ENCODE measurements around the gene ST8SIA6.

The ST8SIA6 gene

GRCh38 chr10:17344206-17344605 lies 110.2 kb downstream of the ST8SIA6 start:
- TF ChIP-seq EGR1 (IDR thresholded peaks at IDR 0.05): no peak
- TF ChIP-seq TAF1 (IDR thresholded peaks at IDR 0.05; ENCODE audit: low read depth): no peak
- TF ChIP-seq ZBTB7A (IDR thresholded peaks at IDR 0.05; ENCODE audit: low read depth): no peak
- TF ChIP-seq CREB1 (IDR thresholded peaks at IDR 0.05; ENCODE audit: low read depth): no peak
- TF ChIP-seq TCF12 (IDR thresholded peaks at IDR 0.05; ENCODE audit: low read depth): no peak
- no peak for TF ChIP-seq TEAD4 (IDR thresholded peaks at IDR 0.05)
- TF ChIP-seq RAD21 (IDR thresholded peaks at IDR 0.05; ENCODE audit: low read depth): no peak
- TF ChIP-seq EP300 (IDR thresholded peaks at IDR 0.05; ENCODE audit: borderline replicate concordance): no peak
- TF ChIP-seq, protein P1, sequence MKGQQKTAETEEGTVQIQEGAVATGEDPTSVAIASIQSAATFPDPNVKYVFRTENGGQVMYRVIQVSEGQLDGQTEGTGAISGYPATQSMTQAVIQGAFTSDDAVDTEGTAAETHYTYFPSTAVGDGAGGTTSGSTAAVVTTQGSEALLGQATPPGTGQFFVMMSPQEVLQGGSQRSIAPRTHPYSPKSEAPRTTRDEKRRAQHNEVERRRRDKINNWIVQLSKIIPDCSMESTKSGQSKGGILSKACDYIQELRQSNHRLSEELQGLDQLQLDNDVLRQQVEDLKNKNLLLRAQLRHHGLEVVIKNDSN (IDR thresholded peaks at IDR 0.05): no peak
- TF ChIP-seq MAX (IDR thresholded peaks at IDR 0.05): no peak
- no peak for TF ChIP-seq NFIC (IDR thresholded peaks at IDR 0.05)
- TF ChIP-seq CEBPB (IDR thresholded peaks at IDR 0.05): no peak
- TF ChIP-seq, protein P2, sequence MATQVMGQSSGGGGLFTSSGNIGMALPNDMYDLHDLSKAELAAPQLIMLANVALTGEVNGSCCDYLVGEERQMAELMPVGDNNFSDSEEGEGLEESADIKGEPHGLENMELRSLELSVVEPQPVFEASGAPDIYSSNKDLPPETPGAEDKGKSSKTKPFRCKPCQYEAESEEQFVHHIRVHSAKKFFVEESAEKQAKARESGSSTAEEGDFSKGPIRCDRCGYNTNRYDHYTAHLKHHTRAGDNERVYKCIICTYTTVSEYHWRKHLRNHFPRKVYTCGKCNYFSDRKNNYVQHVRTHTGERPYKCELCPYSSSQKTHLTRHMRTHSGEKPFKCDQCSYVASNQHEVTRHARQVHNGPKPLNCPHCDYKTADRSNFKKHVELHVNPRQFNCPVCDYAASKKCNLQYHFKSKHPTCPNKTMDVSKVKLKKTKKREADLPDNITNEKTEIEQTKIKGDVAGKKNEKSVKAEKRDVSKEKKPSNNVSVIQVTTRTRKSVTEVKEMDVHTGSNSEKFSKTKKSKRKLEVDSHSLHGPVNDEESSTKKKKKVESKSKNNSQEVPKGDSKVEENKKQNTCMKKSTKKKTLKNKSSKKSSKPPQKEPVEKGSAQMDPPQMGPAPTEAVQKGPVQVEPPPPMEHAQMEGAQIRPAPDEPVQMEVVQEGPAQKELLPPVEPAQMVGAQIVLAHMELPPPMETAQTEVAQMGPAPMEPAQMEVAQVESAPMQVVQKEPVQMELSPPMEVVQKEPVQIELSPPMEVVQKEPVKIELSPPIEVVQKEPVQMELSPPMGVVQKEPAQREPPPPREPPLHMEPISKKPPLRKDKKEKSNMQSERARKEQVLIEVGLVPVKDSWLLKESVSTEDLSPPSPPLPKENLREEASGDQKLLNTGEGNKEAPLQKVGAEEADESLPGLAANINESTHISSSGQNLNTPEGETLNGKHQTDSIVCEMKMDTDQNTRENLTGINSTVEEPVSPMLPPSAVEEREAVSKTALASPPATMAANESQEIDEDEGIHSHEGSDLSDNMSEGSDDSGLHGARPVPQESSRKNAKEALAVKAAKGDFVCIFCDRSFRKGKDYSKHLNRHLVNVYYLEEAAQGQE (IDR thresholded peaks at IDR 0.05; ENCODE audit: low read depth): no peak
- no peak for TF ChIP-seq FOXM1 (IDR thresholded peaks at IDR 0.05; ENCODE audit: borderline replicate concordance, low read depth)
- no peak for TF ChIP-seq YY1 (IDR thresholded peaks at IDR 0.05; ENCODE audit: low read depth)

GRCh38 chr10:17343118-17343517 lies 111.3 kb downstream of the ST8SIA6 start:
- TF ChIP-seq EGR1 (IDR thresholded peaks at IDR 0.05) (no peak), TCF12 (IDR thresholded peaks at IDR 0.05; ENCODE audit: low read depth) (no peak), MAX (IDR thresholded peaks at IDR 0.05) (no peak), EP300 (IDR thresholded peaks at IDR 0.05; ENCODE audit: borderline replicate concordance) (no peak), RAD21 (IDR thresholded peaks at IDR 0.05; ENCODE audit: low read depth) (no peak), ZBTB7A (IDR thresholded peaks at IDR 0.05; ENCODE audit: low read depth) (no peak), TAF1 (IDR thresholded peaks at IDR 0.05; ENCODE audit: low read depth) (no peak)

- no peak for TF ChIP-seq TAF1 (IDR thresholded peaks at IDR 0.05; ENCODE audit: low read depth)
- TF ChIP-seq YY1 (IDR thresholded peaks at IDR 0.05; ENCODE audit: low read depth): no peak
- TF ChIP-seq TEAD4 (IDR thresholded peaks at IDR 0.05): no peak
- no peak for TF ChIP-seq CREB1 (IDR thresholded peaks at IDR 0.05; ENCODE audit: low read depth)
- no peak for TF ChIP-seq EP300 (IDR thresholded peaks at IDR 0.05; ENCODE audit: borderline replicate concordance)
- TF ChIP-seq, protein P2 (IDR thresholded peaks at IDR 0.05; ENCODE audit: low read depth): no peak
- no peak for TF ChIP-seq CEBPB (IDR thresholded peaks at IDR 0.05)
- TF ChIP-seq FOXM1 (IDR thresholded peaks at IDR 0.05; ENCODE audit: borderline replicate concordance, low read depth): no peak
- no peak for TF ChIP-seq ZBTB7A (IDR thresholded peaks at IDR 0.05; ENCODE audit: low read depth)
- no peak for TF ChIP-seq EGR1 (IDR thresholded peaks at IDR 0.05)
- TF ChIP-seq TCF12 (IDR thresholded peaks at IDR 0.05; ENCODE audit: low read depth): no peak
- no peak for TF ChIP-seq NFIC (IDR thresholded peaks at IDR 0.05)
- TF ChIP-seq, protein P1 (IDR thresholded peaks at IDR 0.05): no peak
- no peak for TF ChIP-seq RAD21 (IDR thresholded peaks at IDR 0.05; ENCODE audit: low read depth)
- no peak for TF ChIP-seq MAX (IDR thresholded peaks at IDR 0.05)
Measured at GRCh38 chr10:17340144-17340829, 114.1 kb downstream of the ST8SIA6 start.

- TF ChIP-seq NFIC (IDR thresholded peaks at IDR 0.05) (no peak), ZBTB7A (IDR thresholded peaks at IDR 0.05; ENCODE audit: low read depth) (no peak), FOXM1 (IDR thresholded peaks at IDR 0.05; ENCODE audit: borderline replicate concordance, low read depth) (no peak), TAF1 (IDR thresholded peaks at IDR 0.05; ENCODE audit: low read depth) (no peak), EP300 (IDR thresholded peaks at IDR 0.05; ENCODE audit: borderline replicate concordance) (no peak), RAD21 (IDR thresholded peaks at IDR 0.05; ENCODE audit: low read depth) (no peak), MAX (IDR thresholded peaks at IDR 0.05) (no peak), EGR1 (IDR thresholded peaks at IDR 0.05) (no peak), CREB1 (IDR thresholded peaks at IDR 0.05; ENCODE audit: low read depth) (no peak), CEBPB (IDR thresholded peaks at IDR 0.05) (no peak), TCF12 (IDR thresholded peaks at IDR 0.05; ENCODE audit: low read depth) (no peak), TEAD4 (IDR thresholded peaks at IDR 0.05) (no peak), YY1 (IDR thresholded peaks at IDR 0.05; ENCODE audit: low read depth) (no peak)
- TF ChIP-seq, protein P2 (IDR thresholded peaks at IDR 0.05; ENCODE audit: low read depth): no peak
- TF ChIP-seq, protein P1 (IDR thresholded peaks at IDR 0.05): no peak
Measured at GRCh38 chr10:17335065-17335464, 119.3 kb downstream of the ST8SIA6 start.
